Ishikawa (cell line): Measurements from ENCODE around the gene DNTT.

Experiments used
- CEBPB ChIP-seq: IDR thresholded peaks from 2 replicates; pipeline ENCODE4 v1.6.1; 2012
- CREB1 ChIP-seq: IDR thresholded peaks from 2 replicates; pipeline ENCODE4 v1.6.1; 2012; ENCODE audit warnings: low read depth
- EGR1 ChIP-seq: IDR thresholded peaks from 2 replicates; pipeline ENCODE4 v1.6.1; 2012
- EP300 ChIP-seq: IDR thresholded peaks from 2 replicates; pipeline ENCODE4 v1.6.1; 2012; ENCODE audit warnings: borderline replicate concordance
- FOXM1 ChIP-seq: IDR thresholded peaks from 2 replicates; pipeline ENCODE4 v1.6.1; 2012; ENCODE audit warnings: low read depth, borderline replicate concordance
- MAX ChIP-seq: IDR thresholded peaks from 2 replicates; pipeline ENCODE4 v1.6.1; 2012
- NFIC ChIP-seq: IDR thresholded peaks from 2 replicates; pipeline ENCODE4 v1.6.1; 2012
- RAD21 ChIP-seq: IDR thresholded peaks from 2 replicates; pipeline ENCODE4 v1.6.1; 2012; ENCODE audit warnings: low read depth
- TAF1 ChIP-seq: IDR thresholded peaks from 2 replicates; pipeline ENCODE4 v1.6.1; 2012; ENCODE audit warnings: low read depth, mild to moderate bottlenecking
- TCF12 ChIP-seq: IDR thresholded peaks from 2 replicates; pipeline ENCODE4 v1.6.1; 2012; ENCODE audit warnings: low read depth
- TEAD4 ChIP-seq: IDR thresholded peaks from 2 replicates; pipeline ENCODE4 v1.6.1; 2012
- YY1 ChIP-seq: IDR thresholded peaks from 2 replicates; pipeline ENCODE4 v1.6.1; 2012; ENCODE audit warnings: low read depth
- ZBTB7A ChIP-seq: IDR thresholded peaks from 2 replicates; pipeline ENCODE4 v1.6.1; 2012; ENCODE audit warnings: low read depth
- TF ChIP-seq, protein P1 (sequence below): IDR thresholded peaks from 2 replicates; pipeline ENCODE4 v1.6.1; 2012
- TF ChIP-seq, protein P2 (sequence below): IDR thresholded peaks from 2 replicates; pipeline ENCODE4 v1.6.1; 2012; ENCODE audit warnings: low read depth, mild to moderate bottlenecking

Gene DNTT

DNA sequence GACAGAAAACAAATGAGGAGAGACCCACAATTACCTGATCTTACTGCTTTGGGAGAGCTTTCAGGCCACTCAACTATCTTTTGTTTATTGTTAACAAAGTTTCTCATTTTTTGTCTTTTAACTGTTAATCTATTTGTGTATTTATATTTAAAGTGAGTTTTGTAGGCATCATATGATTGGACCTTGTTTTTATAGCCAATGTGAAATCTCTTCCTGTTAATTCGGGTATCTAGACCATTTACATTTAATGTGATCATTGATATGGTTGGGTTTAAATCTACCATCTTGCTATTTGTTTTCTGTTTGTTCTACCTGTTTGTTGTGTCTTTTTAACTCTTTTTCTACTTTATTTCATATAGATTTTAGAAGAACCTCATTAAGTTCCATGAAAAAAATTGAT lies 42.1 kb downstream of the DNTT start:
- TF ChIP-seq YY1 (no peak), TEAD4 (no peak), TCF12 (no peak), MAX (no peak), TAF1 (no peak), EGR1 (no peak), CEBPB (no peak), ZBTB7A (no peak), FOXM1 (no peak), CREB1 (no peak), NFIC (no peak), RAD21 (no peak)
- TF ChIP-seq, protein P1, sequence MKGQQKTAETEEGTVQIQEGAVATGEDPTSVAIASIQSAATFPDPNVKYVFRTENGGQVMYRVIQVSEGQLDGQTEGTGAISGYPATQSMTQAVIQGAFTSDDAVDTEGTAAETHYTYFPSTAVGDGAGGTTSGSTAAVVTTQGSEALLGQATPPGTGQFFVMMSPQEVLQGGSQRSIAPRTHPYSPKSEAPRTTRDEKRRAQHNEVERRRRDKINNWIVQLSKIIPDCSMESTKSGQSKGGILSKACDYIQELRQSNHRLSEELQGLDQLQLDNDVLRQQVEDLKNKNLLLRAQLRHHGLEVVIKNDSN = no peak
- TF ChIP-seq, protein P2, sequence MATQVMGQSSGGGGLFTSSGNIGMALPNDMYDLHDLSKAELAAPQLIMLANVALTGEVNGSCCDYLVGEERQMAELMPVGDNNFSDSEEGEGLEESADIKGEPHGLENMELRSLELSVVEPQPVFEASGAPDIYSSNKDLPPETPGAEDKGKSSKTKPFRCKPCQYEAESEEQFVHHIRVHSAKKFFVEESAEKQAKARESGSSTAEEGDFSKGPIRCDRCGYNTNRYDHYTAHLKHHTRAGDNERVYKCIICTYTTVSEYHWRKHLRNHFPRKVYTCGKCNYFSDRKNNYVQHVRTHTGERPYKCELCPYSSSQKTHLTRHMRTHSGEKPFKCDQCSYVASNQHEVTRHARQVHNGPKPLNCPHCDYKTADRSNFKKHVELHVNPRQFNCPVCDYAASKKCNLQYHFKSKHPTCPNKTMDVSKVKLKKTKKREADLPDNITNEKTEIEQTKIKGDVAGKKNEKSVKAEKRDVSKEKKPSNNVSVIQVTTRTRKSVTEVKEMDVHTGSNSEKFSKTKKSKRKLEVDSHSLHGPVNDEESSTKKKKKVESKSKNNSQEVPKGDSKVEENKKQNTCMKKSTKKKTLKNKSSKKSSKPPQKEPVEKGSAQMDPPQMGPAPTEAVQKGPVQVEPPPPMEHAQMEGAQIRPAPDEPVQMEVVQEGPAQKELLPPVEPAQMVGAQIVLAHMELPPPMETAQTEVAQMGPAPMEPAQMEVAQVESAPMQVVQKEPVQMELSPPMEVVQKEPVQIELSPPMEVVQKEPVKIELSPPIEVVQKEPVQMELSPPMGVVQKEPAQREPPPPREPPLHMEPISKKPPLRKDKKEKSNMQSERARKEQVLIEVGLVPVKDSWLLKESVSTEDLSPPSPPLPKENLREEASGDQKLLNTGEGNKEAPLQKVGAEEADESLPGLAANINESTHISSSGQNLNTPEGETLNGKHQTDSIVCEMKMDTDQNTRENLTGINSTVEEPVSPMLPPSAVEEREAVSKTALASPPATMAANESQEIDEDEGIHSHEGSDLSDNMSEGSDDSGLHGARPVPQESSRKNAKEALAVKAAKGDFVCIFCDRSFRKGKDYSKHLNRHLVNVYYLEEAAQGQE = no peak

GRCh38 chr10:96352027-96352426 lies 47.8 kb downstream of the DNTT start:
- TF ChIP-seq MAX (no peak), EP300 (no peak), YY1 (no peak), NFIC (no peak), ZBTB7A (no peak), FOXM1 (no peak), RAD21 (no peak), TCF12 (no peak), CREB1 (no peak), CEBPB (no peak), TEAD4 (no peak), EGR1 (no peak)
- TF ChIP-seq, protein P1 = no peak
- TF ChIP-seq, protein P2 = no peak

GRCh38 chr10:96352582-96352981 lies 48.3 kb downstream of the DNTT start:
- TF ChIP-seq FOXM1 (no peak), CEBPB (no peak), RAD21 (no peak), MAX (no peak), YY1 (no peak), EP300 (no peak), ZBTB7A (no peak), EGR1 (no peak), NFIC (no peak)
- TF ChIP-seq, protein P2 = no peak
- TF ChIP-seq, protein P1 = no peak

GRCh38 chr10:96357038-96357620 lies 52.9 kb downstream of the DNTT start:
- TF ChIP-seq MAX (no peak), TEAD4 (no peak), TAF1 (no peak), YY1 (no peak), CEBPB (no peak), FOXM1 (no peak)
